ENCODE results near the gene TMTC2. TPM values are rescaled to one million over a fixed set of nuclear protein-coding genes. Genes with fewer than 3 reads are reported as not detected.
"Not testable (repeated sequence)": the region's sequence is repeated elsewhere in the genome, so short reads cannot be mapped to it uniquely, and the experiment has no call there.

Gene TMTC2
- polyA plus RNA-seq, 1 donor from 2014 or later, result 20.6 TPM

- H3K27ac ChIP-seq (ENCODE audit: low read length), result no peak overlapping the region
- H3K36me3 ChIP-seq (ENCODE audit: insufficient read depth, low read length), result no peaks in the 10 kb centered on the region
- no peaks in the 10 kb centered on the region for H3K9me2 ChIP-seq (ENCODE audit: insufficient read depth, low read length)
- H2AFZ ChIP-seq (ENCODE audit: low read depth, low read length), result no peak overlapping the region
- no peaks in the 10 kb centered on the region for H3K27me3 ChIP-seq (ENCODE audit: insufficient read depth, low read depth, low read length)
- H3F3A ChIP-seq (ENCODE audit: insufficient read depth, low read length, poor library complexity, severe bottlenecking), result peaks cover 3% of the 10 kb centered on the region
- no peaks in the 10 kb centered on the region for H3K79me2 ChIP-seq (replicated peaks; ENCODE audit: insufficient read depth, low read length)
- H3K4me3 ChIP-seq (ENCODE audit: low read length), result no peak overlapping the region
- no peak for TF ChIP-seq RAD21 (conservative IDR thresholded peaks at IDR 0.05)
- TF ChIP-seq MXI1 (conservative IDR thresholded peaks at IDR 0.05; ENCODE audit: poor library complexity, severe bottlenecking), result no peak
- no peak for TF ChIP-seq POLR2AphosphoS5 (IDR thresholded peaks at IDR 0.05)
- no peak for TF ChIP-seq SMC3 (conservative IDR thresholded peaks at IDR 0.05; ENCODE audit: poor library complexity)
- TF ChIP-seq EP300 (conservative IDR thresholded peaks at IDR 0.05; ENCODE audit: poor library complexity, severe bottlenecking), result no peak
- TF ChIP-seq CTCF (IDR thresholded peaks at IDR 0.05; ENCODE audit: poor library complexity, severe bottlenecking), result no peak
- no peak for TF ChIP-seq EZH2 (IDR thresholded peaks at IDR 0.05; ENCODE audit: borderline replicate concordance, insufficient read depth, low read length, poor library complexity, severe bottlenecking)
- TF ChIP-seq TAF1 (IDR thresholded peaks at IDR 0.05; ENCODE audit: low read depth), result no peak
- TF ChIP-seq REST (IDR thresholded peaks at IDR 0.05; ENCODE audit: borderline replicate concordance), result no peak
- H3K9me3 ChIP-seq (ENCODE audit: low read length), result no peaks in the 10 kb centered on the region
- H3K4me2 ChIP-seq (ENCODE audit: low read length), result no peak overlapping the region
- no peaks in the 10 kb centered on the region for H4K20me1 ChIP-seq (ENCODE audit: insufficient read depth)
- no peak overlapping the region for H3K9ac ChIP-seq (ENCODE audit: low read length)
Measured at GRCh38 chr12:82841487-82841904, 154.8 kb downstream of the TMTC2 start.

GRCh38 chr12:82842480-82842879 is 155.8 kb downstream of the TMTC2 start:
- Histone ChIP-seq H3K4me3 (ENCODE audit: low read length) (no peak overlapping the region), H3K27ac (ENCODE audit: low read length) (no peak overlapping the region), H3K27me3 (ENCODE audit: insufficient read depth, low read depth, low read length) (no peaks in the 10 kb centered on the region), H3K9me3 (ENCODE audit: low read length) (no peaks in the 10 kb centered on the region), H3F3A (ENCODE audit: insufficient read depth, low read length, poor library complexity, severe bottlenecking) (peaks cover 3% of the 10 kb centered on the region), H4K20me1 (ENCODE audit: insufficient read depth) (no peaks in the 10 kb centered on the region), H3K79me2 (replicated peaks; ENCODE audit: insufficient read depth, low read length) (no peaks in the 10 kb centered on the region), H3K4me2 (ENCODE audit: low read length) (no peak overlapping the region), H3K9me2 (ENCODE audit: insufficient read depth, low read length) (no peaks in the 10 kb centered on the region), H2AFZ (ENCODE audit: low read depth, low read length) (no peak overlapping the region), H3K36me3 (ENCODE audit: insufficient read depth, low read length) (no peaks in the 10 kb centered on the region), H3K9ac (ENCODE audit: low read length) (no peak overlapping the region)
- TF ChIP-seq MXI1 (conservative IDR thresholded peaks at IDR 0.05; ENCODE audit: poor library complexity, severe bottlenecking) (no peak), TAF1 (IDR thresholded peaks at IDR 0.05; ENCODE audit: low read depth) (no peak), SMC3 (conservative IDR thresholded peaks at IDR 0.05; ENCODE audit: poor library complexity) (no peak), REST (IDR thresholded peaks at IDR 0.05; ENCODE audit: borderline replicate concordance) (no peak), EP300 (conservative IDR thresholded peaks at IDR 0.05; ENCODE audit: poor library complexity, severe bottlenecking) (no peak), RAD21 (conservative IDR thresholded peaks at IDR 0.05) (no peak), EZH2 (IDR thresholded peaks at IDR 0.05; ENCODE audit: borderline replicate concordance, insufficient read depth, low read length, poor library complexity, severe bottlenecking) (no peak)

GRCh38 chr12:82845076-82845475 is 158.4 kb downstream of the TMTC2 start:
- not testable (repeated sequence) for H3K36me3 ChIP-seq (ENCODE audit: insufficient read depth, low read length); H3K4me2 ChIP-seq (ENCODE audit: low read length); H3K9me2 ChIP-seq (ENCODE audit: insufficient read depth, low read length); H4K20me1 ChIP-seq (ENCODE audit: insufficient read depth); H3K4me3 ChIP-seq (ENCODE audit: low read length); H3K27me3 ChIP-seq (ENCODE audit: insufficient read depth, low read depth, low read length); H2AFZ ChIP-seq (ENCODE audit: low read depth, low read length); H3F3A ChIP-seq (ENCODE audit: insufficient read depth, low read length, poor library complexity, severe bottlenecking); H3K27ac ChIP-seq (ENCODE audit: low read length); H3K9me3 ChIP-seq (ENCODE audit: low read length); H3K79me2 ChIP-seq (replicated peaks; ENCODE audit: insufficient read depth, low read length); H3K9ac ChIP-seq (ENCODE audit: low read length)
